H1 (cell line): ENCODE results near the gene PNRC1. TPM values are rescaled to one million over a fixed set of nuclear protein-coding genes. Genes with fewer than 3 reads are reported as not detected.
"Not testable (repeated sequence)": the region's sequence is repeated elsewhere in the genome, so short reads cannot be mapped to it uniquely, and the experiment has no call there.

Experiments
- CTCF ChIA-PET: fragments of 300-600 bp; sonication (Branson Sonifier 250); formaldehyde crosslinking; loops from one replicate; lab custom pipeline; 2021; ENCODE audit not compliant: partially characterized antibody; lab: Charles Lee
- POLR2A ChIA-PET: fragments of 300-600 bp; sonication (Branson Sonifier 250); formaldehyde crosslinking; loops from one replicate; lab custom pipeline; 2021; ENCODE audit warnings: inconsistent platforms; ENCODE audit not compliant: partially characterized antibody; lab: Charles Lee
- DNase-seq, 2 experiments: peaks; one replicate each; pipeline versions ENCODE4 v3.0.0 to v3.0.0-alpha.2; 2010 to 2022; ENCODE audit warnings: low spot score in 2 of 2, low read depth in 1 of 2, mixed read lengths in 1 of 2
- FAIRE-seq: peaks from 2 replicates; lab custom pipeline; 2011; peaks lifted over from hg19 to GRCh38; lab: Jason Lieb, UNC
- H2AFZ ChIP-seq: 2 replicates; pipeline ENCODE4 v1.8.1; 2012; ENCODE audit warnings: low read length, inconsistent platforms
- H2AK5ac ChIP-seq: 2 replicates; pipeline ENCODE4 v1.6.1; 2013; ENCODE audit warnings: low read depth, low read length
- H2BK120ac ChIP-seq: replicated peaks from 2 replicates; pipeline ENCODE3; 2013; ENCODE audit warnings: low read depth, low read length, inconsistent platforms
- H2BK12ac ChIP-seq: 2 replicates; pipeline ENCODE4 v1.6.1; 2013; ENCODE audit warnings: low read depth, low read length
- H2BK15ac ChIP-seq: 2 replicates; pipeline ENCODE4 v1.6.1; 2013; ENCODE audit warnings: low read length
- H2BK20ac ChIP-seq: 2 replicates; pipeline ENCODE4 v1.6.1; 2013; ENCODE audit warnings: low read length
- H2BK5ac ChIP-seq: 2 replicates; pipeline ENCODE4 v1.6.1; 2013; ENCODE audit warnings: low read depth, low read length
- H3K14ac ChIP-seq: 2 replicates; pipeline ENCODE4 v1.6.1; 2013; ENCODE audit warnings: inconsistent platforms; ENCODE audit not compliant: insufficient read length
- H3K18ac ChIP-seq: 2 replicates; pipeline ENCODE4 v1.6.1; 2013; ENCODE audit warnings: low read length; ENCODE audit errors: extremely low read depth
- H3K23ac ChIP-seq: 2 replicates; pipeline ENCODE4 v1.6.1; 2013; ENCODE audit warnings: inconsistent platforms; ENCODE audit not compliant: insufficient read length
- H3K23me2 ChIP-seq: 2 replicates; pipeline ENCODE4 v1.6.1; 2013; ENCODE audit warnings: low read depth, low read length
- H3K27ac ChIP-seq: 2 replicates; pipeline ENCODE4 v1.6.1; 2011; ENCODE audit warnings: low read depth, low read length, inconsistent platforms
- H3K27me3 ChIP-seq, 4 experiments: replicated peaks in 1 of 4; 1 replicate in 1 of 4; 2 replicates in 3 of 4; pipeline versions ENCODE4 v1.6.1 to v1.8.1; 2011 to 2013; ENCODE audit warnings: low read length in 3 of 4, mild to moderate bottlenecking in 3 of 4, inconsistent platforms in 2 of 4, mixed read lengths in 2 of 4, moderate library complexity in 1 of 4; ENCODE audit not compliant: control insufficient read depth in 3 of 4, insufficient read depth in 3 of 4; ENCODE audit errors: extremely low read depth in 1 of 4
- H3K36me3 ChIP-seq, 4 experiments: 2 replicates each; pipeline versions ENCODE4 v1.6.1 to v1.8.1; 2011 to 2013; ENCODE audit warnings: mild to moderate bottlenecking in 4 of 4, low read length in 3 of 4, moderate library complexity in 2 of 4, control low read depth in 1 of 4, inconsistent platforms in 1 of 4; ENCODE audit not compliant: insufficient read depth in 4 of 4, control insufficient read depth in 2 of 4
- H3K4ac ChIP-seq: replicated peaks from 2 replicates; pipeline ENCODE3; 2013; ENCODE audit warnings: low read length, low read depth, mixed read lengths, inconsistent platforms; ENCODE audit not compliant: insufficient read length
- H3K4me1 ChIP-seq, 4 experiments: replicated peaks in 1 of 4; 1 replicate in 1 of 4; 2 replicates in 3 of 4; pipeline versions ENCODE4 v1.6.1 to v1.8.1; 2011 to 2013; ENCODE audit warnings: low read length in 3 of 4, inconsistent platforms in 2 of 4, mixed read lengths in 1 of 4; ENCODE audit not compliant: insufficient read depth in 4 of 4, control insufficient read depth in 3 of 4
- H3K4me2 ChIP-seq, 2 experiments: 2 replicates each; pipeline versions ENCODE4 v1.6.1 to v1.8.1; 2011 to 2013; ENCODE audit warnings: low read depth in 2 of 2, low read length in 2 of 2, control low read depth in 1 of 2, inconsistent platforms in 1 of 2, mild to moderate bottlenecking in 1 of 2; ENCODE audit not compliant: insufficient read depth in 1 of 2
- H3K4me3 ChIP-seq, 4 experiments: fragments of 200-600, 300-600 bp in 1 of 4; sonication (generic), shearing (Covaris generic), sonication (Bioruptor Twin) in 1 of 4; 2 replicates each; pipeline versions ENCODE4 v1.5.1 to v1.8.1; 2011 to 2016; ENCODE audit warnings: low read length in 4 of 4, low read depth in 3 of 4, control low read depth in 2 of 4, inconsistent platforms in 2 of 4, mild to moderate bottlenecking in 2 of 4, mixed read lengths in 1 of 4, moderate library complexity in 1 of 4; ENCODE audit not compliant: insufficient read depth in 2 of 4; ENCODE audit errors: extremely low read depth in 1 of 4
- H3K56ac ChIP-seq: replicated peaks from 2 replicates; pipeline ENCODE3; 2013; ENCODE audit warnings: low read depth, mild to moderate bottlenecking, mixed read lengths, low read length, inconsistent platforms; ENCODE audit not compliant: insufficient read length
- H3K79me1 ChIP-seq: 2 replicates; pipeline ENCODE4 v1.6.1; 2013; ENCODE audit warnings: low read depth, low read length, control low read depth
- H3K79me2 ChIP-seq, 2 experiments: 2 replicates each; pipeline versions ENCODE4 v1.6.1 to v1.8.1; 2012 to 2013; ENCODE audit warnings: low read length in 2 of 2, mild to moderate bottlenecking in 2 of 2, inconsistent platforms in 1 of 2; ENCODE audit not compliant: insufficient read depth in 2 of 2, control insufficient read depth in 1 of 2
- H3K9ac ChIP-seq, 4 experiments: replicated peaks in 1 of 4; 1 replicate in 1 of 4; 2 replicates in 3 of 4; pipeline versions ENCODE4 v1.6.1 to v1.8.1; 2011 to 2013; ENCODE audit warnings: low read depth in 3 of 4, low read length in 3 of 4, control low read depth in 2 of 4, mild to moderate bottlenecking in 2 of 4, moderate library complexity in 2 of 4, inconsistent platforms in 1 of 4; ENCODE audit errors: extremely low read depth in 1 of 4
- H3K9me3 ChIP-seq, 2 experiments: 2 replicates each; pipeline versions ENCODE4 v1.6.1 to v1.8.1; 2012 to 2013; ENCODE audit warnings: mild to moderate bottlenecking in 2 of 2, moderate library complexity in 2 of 2, control low read depth in 1 of 2, inconsistent platforms in 1 of 2, low read depth in 1 of 2, low read length in 1 of 2, mixed read lengths in 1 of 2; ENCODE audit not compliant: insufficient read depth in 2 of 2
- H4K20me1 ChIP-seq, 2 experiments: replicated peaks in 1 of 2; 2 replicates each; pipeline versions ENCODE3 to v1.8.1; 2011 to 2013; ENCODE audit warnings: inconsistent platforms in 2 of 2, low read length in 2 of 2, mild to moderate bottlenecking in 1 of 2; ENCODE audit not compliant: insufficient read depth in 2 of 2, control insufficient read depth in 1 of 2
- H4K5ac ChIP-seq: 2 replicates; pipeline ENCODE4 v1.6.1; 2013; ENCODE audit warnings: low read length, low read depth, mixed read lengths, inconsistent platforms; ENCODE audit not compliant: insufficient read length
- H4K8ac ChIP-seq: 2 replicates; pipeline ENCODE4 v1.8.0; 2013; ENCODE audit warnings: mild to moderate bottlenecking, moderate library complexity, low read length, inconsistent platforms; ENCODE audit not compliant: insufficient read depth; ENCODE audit errors: extremely low read depth
- H4K91ac ChIP-seq: replicated peaks from 2 replicates; pipeline ENCODE3; 2013; ENCODE audit warnings: low read length, mixed read lengths, inconsistent platforms; ENCODE audit not compliant: insufficient read length
- polyA plus RNA-seq, 7 experiments: library from polyadenylated mRNA; depleted of rRNA in 3 of 7; stranded (reverse) in 5 of 7; unstranded in 2 of 7; fragments of >200 nt in 5 of 7; fragments of 200-250 nt in 2 of 7; gene quantifications; 1 replicate in 5 of 7; 2 replicates in 1 of 7; 4 replicates in 1 of 7; pipeline versions ENCODE4 v1.2.1 to v1.2.3, GENCODE V29; 2011 to 2013; ENCODE audit warnings: missing spikeins in 2 of 7, mixed read lengths in 2 of 7
- total RNA-seq: library from RNA; stranded (reverse); fragmentation: NEBNext Ultra II Directional; extraction: Animal tissue kit (Norgen Biotek cat#: 25700); gene quantifications from 2 replicates; pipeline ENCODE4 v1.2.1, GENCODE V29; 2021
- TF ChIP-seq, protein P1 (sequence below), 3 experiments: IDR thresholded peaks; 1 replicate in 2 of 3; 2 replicates in 1 of 3; pipeline versions ENCODE4 v1.5.1 to v1.6.1; 2011; ENCODE audit warnings: low read length in 3 of 3, mild to moderate bottlenecking in 3 of 3, inconsistent platforms in 2 of 3, low read depth in 1 of 3, moderate library complexity in 1 of 3; ENCODE audit not compliant: insufficient read depth in 1 of 3; ENCODE audit errors: control extremely low read depth in 1 of 3

The PNRC1 gene
- total and polyA plus RNA-seq, 2 of the 8 experiments (the other 6 are each of a cell fraction or from before 2014, with no cell fraction given): 6.3 to 48.5 TPM

DNA sequence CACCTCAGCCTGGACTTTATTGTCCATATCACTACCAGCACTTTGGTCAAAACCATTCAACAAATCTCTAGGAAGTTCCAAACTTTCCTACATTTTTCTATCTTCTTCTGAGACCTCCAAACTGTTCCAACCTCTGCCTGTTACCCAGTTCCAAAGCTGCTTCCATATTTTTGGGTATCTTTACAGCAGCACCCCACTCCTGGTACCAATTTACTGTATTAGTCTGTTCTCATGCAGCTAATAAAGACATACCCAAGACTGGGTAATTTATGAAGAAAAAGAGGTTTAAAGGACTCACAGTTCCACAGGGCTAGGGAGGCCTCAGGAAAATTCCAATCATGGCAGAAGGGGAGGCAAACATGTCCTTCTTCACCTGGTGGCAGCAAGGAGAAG lies 42.7 kb upstream of the PNRC1 start:
- H2AFZ ChIP-seq, POLR2A ChIA-PET, CTCF ChIA-PET: not testable (repeated sequence)

More for the DNA sequence above, 42.7 kb upstream of the PNRC1 start:
- H2BK20ac ChIP-seq, H4K20me1 ChIP-seq, H2BK12ac ChIP-seq, H4K8ac ChIP-seq, DNase-seq, H3K23me2 ChIP-seq, H2BK5ac ChIP-seq, H3K56ac ChIP-seq, H3K36me3 ChIP-seq, H3K18ac ChIP-seq, H3K27me3 ChIP-seq, H3K79me1 ChIP-seq, H3K4ac ChIP-seq, H2BK15ac ChIP-seq, H3K79me2 ChIP-seq, H3K4me3 ChIP-seq, H3K27ac ChIP-seq, H3K14ac ChIP-seq, H3K9ac ChIP-seq, H2BK120ac ChIP-seq, H3K4me2 ChIP-seq, H3K23ac ChIP-seq, H2AK5ac ChIP-seq, H4K5ac ChIP-seq, FAIRE-seq, H4K91ac ChIP-seq: not testable (repeated sequence)
- peaks cover 17% of the 10 kb centered on the region in 2 experiments for H3K9me3 ChIP-seq
- H3K4me1 ChIP-seq: peaks cover 2 to 11% (median 9%) of the 10 kb centered on the region in 4 experiments; a peak in 6 of 7 replicates
- TF ChIP-seq, protein P1, sequence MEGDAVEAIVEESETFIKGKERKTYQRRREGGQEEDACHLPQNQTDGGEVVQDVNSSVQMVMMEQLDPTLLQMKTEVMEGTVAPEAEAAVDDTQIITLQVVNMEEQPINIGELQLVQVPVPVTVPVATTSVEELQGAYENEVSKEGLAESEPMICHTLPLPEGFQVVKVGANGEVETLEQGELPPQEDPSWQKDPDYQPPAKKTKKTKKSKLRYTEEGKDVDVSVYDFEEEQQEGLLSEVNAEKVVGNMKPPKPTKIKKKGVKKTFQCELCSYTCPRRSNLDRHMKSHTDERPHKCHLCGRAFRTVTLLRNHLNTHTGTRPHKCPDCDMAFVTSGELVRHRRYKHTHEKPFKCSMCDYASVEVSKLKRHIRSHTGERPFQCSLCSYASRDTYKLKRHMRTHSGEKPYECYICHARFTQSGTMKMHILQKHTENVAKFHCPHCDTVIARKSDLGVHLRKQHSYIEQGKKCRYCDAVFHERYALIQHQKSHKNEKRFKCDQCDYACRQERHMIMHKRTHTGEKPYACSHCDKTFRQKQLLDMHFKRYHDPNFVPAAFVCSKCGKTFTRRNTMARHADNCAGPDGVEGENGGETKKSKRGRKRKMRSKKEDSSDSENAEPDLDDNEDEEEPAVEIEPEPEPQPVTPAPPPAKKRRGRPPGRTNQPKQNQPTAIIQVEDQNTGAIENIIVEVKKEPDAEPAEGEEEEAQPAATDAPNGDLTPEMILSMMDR (IDR thresholded peaks at IDR 0.05; ENCODE audit: control extremely low read depth in 1 of 3, insufficient read depth in 1 of 3, low read depth in 1 of 3, low read length in 3 of 3): peak in 1 of 3 experiments; percentile 1; a peak in 1 of 4 replicates
